Measurements from ENCODE around the gene SDR9C7.
"Not testable (repeated sequence)": the region's sequence is repeated elsewhere in the genome, so short reads cannot be mapped to it uniquely, and the experiment has no call there.

Gene SDR9C7

DNA sequence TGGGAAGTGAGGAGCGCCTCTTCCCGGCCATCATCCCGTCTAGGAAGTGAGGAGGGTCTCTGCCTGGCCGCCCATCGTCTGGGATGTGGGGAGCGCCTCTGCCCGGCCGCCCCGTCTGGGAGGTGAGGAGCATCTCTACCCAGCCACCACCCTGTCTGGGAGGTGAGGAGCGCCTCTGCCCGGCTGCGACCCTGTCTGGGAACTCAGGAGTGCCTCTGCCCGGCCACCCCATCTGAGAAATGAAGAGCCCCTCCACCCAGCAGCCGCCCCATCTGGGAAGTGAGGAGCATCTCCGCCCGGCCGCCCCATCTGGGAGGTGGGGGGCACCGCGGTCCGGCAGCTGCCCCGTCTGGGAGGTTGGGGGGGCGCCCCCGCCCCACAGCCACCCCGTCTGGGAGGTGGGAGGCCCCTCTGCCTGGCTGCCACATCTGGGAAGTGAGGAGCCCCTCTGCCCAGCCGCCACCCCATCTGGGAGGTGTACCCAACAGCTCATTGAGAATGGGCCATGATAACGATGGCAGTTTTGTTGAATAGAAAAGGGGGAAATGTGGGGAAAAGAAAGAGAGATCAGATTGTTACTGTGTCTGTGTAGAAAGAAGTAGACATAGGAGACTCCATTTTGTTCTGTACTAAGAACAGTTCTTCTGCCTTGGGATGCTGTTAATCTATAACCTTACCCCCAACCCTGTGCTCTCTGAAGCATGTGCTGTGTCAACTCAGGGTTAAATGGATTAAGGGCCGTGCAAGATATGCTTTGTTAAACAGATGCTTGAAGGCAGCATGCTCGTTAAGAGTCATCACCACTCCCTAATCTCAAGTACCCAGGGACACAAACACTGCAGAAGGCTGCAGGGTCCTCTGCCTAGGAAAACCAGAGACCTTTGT is 54.7 kb downstream of the SDR9C7 start:
- DNase-seq (ENCODE audit: low read depth in 2 of 3, low spot score in 2 of 3), result not testable (repeated sequence)

DNA sequence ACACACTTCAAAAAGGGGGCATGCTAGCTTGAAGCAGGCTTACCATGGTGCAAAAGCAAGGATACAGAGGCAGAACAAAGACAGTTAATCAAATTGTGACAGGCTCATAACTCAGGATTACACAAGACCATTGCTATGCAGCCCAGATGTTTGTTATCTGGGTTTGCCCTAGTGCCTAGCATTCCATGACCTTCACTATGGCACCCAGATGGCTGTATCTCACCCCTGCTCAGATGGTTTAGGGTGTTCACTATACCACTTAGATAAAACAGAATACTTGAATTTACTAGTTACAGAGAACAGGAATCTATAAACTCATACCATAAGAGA is 56.2 kb downstream of the SDR9C7 start:
- no peak for DNase-seq (ENCODE audit: low read depth in 2 of 3, low spot score in 2 of 3)

DNA sequence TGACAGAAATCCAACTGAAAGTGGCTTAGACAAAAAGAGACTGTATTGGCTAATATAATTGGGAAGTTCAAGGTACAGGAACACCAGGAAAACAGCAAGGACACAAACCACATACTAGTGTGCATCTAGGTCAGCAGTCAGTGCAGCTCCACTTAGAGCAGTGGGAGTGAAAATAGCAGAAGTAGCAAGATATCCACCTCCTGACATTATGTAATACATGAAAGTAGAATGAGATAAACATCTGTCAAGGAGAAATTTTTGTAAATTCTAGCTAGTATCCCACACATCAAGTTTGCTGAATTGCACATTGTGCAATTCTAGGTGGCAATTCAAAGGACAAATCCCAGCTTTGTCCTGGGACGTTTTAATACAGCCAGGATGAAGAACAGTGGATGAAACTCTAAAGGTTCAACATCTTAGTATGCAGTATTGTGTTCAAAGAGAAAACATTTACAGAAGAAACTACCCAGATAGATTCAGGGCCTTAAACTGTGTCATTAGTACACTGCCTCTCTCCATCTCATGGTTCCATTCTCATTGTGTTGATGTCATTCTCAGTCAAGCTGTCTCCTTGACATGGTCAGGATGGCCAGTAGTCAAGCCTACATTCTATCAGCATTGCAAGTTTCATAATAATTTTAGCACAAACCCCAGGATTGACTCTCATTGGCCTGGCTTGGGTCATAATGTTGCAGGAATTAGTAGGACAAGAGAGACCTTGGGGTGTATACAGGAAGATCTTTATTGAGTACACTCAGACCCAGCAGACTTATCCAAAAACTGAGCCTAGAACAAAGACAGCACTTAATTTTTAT is 56.8 kb downstream of the SDR9C7 start:
- DNase-seq (ENCODE audit: low read depth in 2 of 3, low spot score in 2 of 3), result no peak

DNA sequence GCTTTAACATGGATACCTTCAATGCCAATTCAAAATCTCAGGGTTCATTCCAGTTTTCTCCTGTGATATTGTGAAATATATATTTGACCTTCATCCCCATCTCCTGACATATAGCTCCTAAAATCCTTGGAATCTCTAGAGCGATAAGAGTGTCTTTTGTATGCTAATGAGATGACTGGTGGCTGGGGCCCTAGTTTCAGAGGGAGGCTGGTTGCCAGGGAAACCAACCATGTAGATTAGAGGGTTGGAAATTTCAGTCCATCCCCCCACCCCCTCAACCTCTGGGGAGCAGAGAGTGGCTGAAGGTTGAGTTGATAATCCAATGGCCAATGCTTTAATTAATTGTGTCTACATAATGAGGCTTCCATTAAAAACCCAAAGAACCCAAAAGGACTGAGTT is 59.4 kb downstream of the SDR9C7 start:
- DNase-seq (ENCODE audit: low read depth in 2 of 3, low spot score in 2 of 3), result no peak

DNA sequence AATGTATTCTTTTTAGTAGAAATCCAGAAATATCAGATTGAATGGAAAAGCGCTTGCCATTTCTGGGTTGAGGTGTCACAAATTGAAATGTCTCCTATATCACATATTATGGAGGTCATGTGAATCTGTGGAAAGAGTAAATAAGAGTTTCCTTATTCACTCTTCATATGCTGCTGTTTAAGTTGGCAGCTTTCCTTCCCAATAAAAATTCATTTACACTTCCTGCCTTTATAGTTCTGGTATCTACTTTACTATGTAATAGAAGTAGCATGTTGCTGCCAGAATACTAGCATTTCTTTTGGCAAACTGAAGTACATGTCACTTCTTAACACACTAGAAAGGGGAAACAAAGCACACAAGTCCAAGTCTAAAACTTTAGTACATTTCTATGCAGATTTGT is 60.8 kb downstream of the SDR9C7 start:
- no peak for DNase-seq (ENCODE audit: low read depth in 2 of 3, low spot score in 2 of 3)

All from activated CD8-positive, alpha-beta memory T cell treated with anti-CD3 and anti-CD28 coated beads for 48 hours (primary cell).